Upper lobe of right lung (tissue), 1 donor: Measurements from ENCODE around the gene CTNNA1. TPM values are rescaled to one million over a fixed set of nuclear protein-coding genes. Genes with fewer than 3 reads are reported as not detected.
A peak's percentile ranks its signal among the peaks of the same experiment; 100 is the strongest.

Experiments
- ATAC-seq: fragments of 200-7000 bp; cut with Tn5 transposase; one replicate; pipeline ENCODE4 v1.9.1; 2020; ENCODE audit warnings: mild to moderate bottlenecking, moderate library complexity
- DNase-seq: peaks from one replicate; pipeline ENCODE4 v3.0.0-alpha.2; 2020
- H3K27ac ChIP-seq: fragments of 200-600 bp; one replicate; pipeline ENCODE4 v1.8.0; 2022
- H3K27me3 ChIP-seq: fragments of 200-600 bp; one replicate; pipeline ENCODE4 v1.8.0; 2022; ENCODE audit warnings: mild to moderate bottlenecking
- H3K36me3 ChIP-seq: fragments of 200-600 bp; one replicate; pipeline ENCODE4 v1.8.0; 2022
- H3K4me1 ChIP-seq: fragments of 200-600 bp; one replicate; pipeline ENCODE4 v1.8.0; 2022
- H3K4me3 ChIP-seq: fragments of 200-600 bp; one replicate; pipeline ENCODE4 v1.8.0; 2022; ENCODE audit warnings: mild to moderate bottlenecking
- H3K9me3 ChIP-seq: fragments of 200-600 bp; one replicate; pipeline ENCODE4 v1.8.0; 2022
- CTCF ChIP-seq: fragments of 200-600 bp; IDR thresholded peaks from one replicate; pipeline ENCODE4 v1.8.0; 2022; ENCODE audit warnings: antibody characterized with exemption
- intact Hi-C: fragments of 100-400 bp; cut with DNase I; formaldehyde crosslinking; loops from one replicate; pipeline ENCODE4 v1.11.0; 2022
- total RNA-seq: library from RNA; stranded (reverse); fragmentation: NEBNext Ultra II Directional; extraction: Animal tissue kit (Norgen Biotek cat#: 25700); gene quantifications from one replicate; pipeline ENCODE4 v1.2.1, GENCODE V29; 2021
- donor health status: DM: no; HTN: yes; CAD: no; lungs with severe emphysema.

CTNNA1 gene
- total RNA-seq, 1 donor from 2014 or later, result 362 TPM

DNA sequence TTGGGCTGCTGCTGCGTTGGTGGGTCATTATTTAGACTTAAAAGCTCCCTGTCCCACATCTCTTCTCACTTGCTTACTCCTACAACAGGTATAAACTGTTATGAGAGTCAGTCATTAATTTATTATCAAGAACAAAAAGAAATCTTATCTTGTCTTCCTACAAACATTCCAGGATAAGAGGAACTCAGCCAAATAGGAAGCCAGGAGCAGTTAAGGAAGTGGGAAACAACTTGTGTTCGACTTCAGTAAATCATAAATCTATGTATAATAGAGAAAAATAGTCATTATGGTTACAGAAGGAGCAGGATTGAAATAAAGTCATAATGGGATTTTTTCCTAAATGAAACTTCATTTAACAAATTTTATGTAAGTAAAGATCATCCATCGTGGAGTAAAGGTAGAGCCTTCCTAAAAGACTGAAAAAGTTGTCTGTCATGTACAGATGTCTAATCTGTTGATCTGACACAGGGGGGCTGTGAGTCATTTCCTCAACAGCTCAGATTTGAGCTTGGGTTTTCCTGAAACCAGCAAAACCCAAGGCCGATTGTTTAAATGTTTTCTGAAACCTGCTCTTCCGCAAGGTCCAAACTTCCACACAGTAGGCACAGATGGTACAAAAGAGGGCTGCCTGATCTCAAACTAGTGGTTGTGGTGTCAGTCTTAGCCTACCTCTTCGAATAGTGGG, 147.2 kb downstream of the CTNNA1 start:
- TF ChIP-seq CTCF, result no peak
- Histone ChIP-seq H3K27ac (no peak overlapping the region), H3K4me1 (peaks cover 3% of the 10 kb centered on the region), H3K27me3 (no peaks in the 10 kb centered on the region), H3K4me3 (no peak overlapping the region), H3K9me3 (no peaks in the 10 kb centered on the region), H3K36me3 (peaks cover 20% of the 10 kb centered on the region)
- intact Hi-C loops, result no loop called here
- ATAC-seq (no peak), DNase-seq (no peak)

DNA sequence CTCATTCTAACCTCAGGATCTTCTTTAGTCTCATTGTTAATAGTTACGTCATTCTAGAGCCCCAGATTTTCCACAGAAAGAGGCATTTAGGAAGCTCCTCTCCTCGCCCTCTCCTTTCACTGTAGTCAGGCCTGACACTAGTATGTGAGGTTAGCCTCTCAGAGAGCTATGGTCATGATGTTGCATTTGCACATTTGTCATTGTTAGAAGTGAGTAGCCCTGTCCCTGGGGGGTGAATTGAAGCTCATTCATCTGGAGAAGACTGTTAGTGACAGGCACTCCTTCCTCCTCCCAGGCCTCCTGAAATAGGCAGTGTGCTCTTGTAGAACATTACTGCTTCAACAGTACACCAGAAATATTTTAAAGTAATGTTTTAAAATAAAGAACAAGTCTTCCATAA, 148.5 kb downstream of the CTNNA1 start:
- Histone ChIP-seq H3K27me3 (no peaks in the 10 kb centered on the region), H3K36me3 (peaks cover 28% of the 10 kb centered on the region), H3K4me1 (peaks cover 3% of the 10 kb centered on the region), H3K27ac (no peak overlapping the region), H3K4me3 (no peak overlapping the region), H3K9me3 (no peaks in the 10 kb centered on the region)
- intact Hi-C loops, result no loop called here
- no peak for ATAC-seq
- TF ChIP-seq CTCF, result no peak
- no peak for DNase-seq

DNA sequence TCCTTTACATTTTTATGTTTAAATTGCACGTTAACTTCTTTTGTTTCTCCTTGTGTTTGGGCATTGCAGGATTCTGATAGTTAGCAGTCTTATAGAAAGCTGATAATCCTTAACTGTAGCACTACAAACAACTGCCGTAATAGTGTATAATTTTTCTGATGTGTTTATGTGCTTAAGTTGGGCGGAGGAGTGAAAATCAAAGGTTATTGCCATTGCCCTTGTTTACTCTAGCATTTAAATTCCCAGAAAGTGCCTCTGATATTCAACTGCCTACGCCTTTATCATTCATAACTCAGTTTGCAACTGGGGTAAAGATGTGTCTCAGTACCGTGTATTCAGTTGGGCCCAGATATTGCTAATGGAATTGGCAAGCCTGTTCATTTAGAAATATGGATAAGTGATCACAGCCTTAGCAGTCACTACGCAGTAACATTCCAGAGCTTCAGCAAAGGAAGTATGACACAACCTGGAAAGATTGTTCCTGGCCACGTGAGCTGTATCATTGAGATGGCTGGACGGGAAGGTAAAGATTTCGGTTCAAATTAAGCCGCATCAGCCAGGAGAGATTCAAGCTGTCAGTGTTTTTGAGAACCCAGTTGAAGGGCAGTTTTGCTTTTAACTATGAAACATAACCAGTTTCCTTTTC, 150.0 kb downstream of the CTNNA1 start:
- TF ChIP-seq CTCF, result no peak
- ATAC-seq, result no peak
- H3K36me3 ChIP-seq, result peaks cover 31% of the 10 kb centered on the region

DNA sequence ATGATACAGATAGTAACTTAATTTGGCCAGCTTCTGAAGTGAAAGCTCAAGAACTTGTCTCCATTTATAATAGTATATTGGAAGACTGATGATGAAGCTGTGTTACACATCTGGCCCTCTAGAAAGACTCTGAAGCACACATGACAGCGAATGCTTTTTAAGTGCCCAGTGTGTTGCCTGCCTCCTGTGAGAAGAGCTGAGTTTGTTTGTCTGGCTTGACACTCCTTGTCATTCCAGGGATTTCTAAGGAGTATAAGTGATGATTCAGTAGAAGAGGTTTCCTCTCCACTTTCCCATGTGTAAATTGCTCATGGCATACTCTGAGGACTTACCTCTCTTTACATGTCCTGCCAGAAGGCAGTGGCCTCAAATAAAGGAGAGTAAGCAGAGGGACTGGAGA, 152.3 kb downstream of the CTNNA1 start:
- ATAC-seq (peak; percentile 78), DNase-seq (no peak)
- intact Hi-C loops, result no loop called here
- TF ChIP-seq CTCF, result no peak
- Histone ChIP-seq H3K27ac (no peak overlapping the region), H3K36me3 (peaks cover 38% of the 10 kb centered on the region), H3K27me3 (no peaks in the 10 kb centered on the region), H3K9me3 (no peaks in the 10 kb centered on the region), H3K4me1 (peaks cover 3% of the 10 kb centered on the region), H3K4me3 (no peak overlapping the region)

More for the DNA sequence above, 150.0 kb downstream of the CTNNA1 start:
- DNase-seq, result no peak
- H3K4me3 ChIP-seq, result no peak overlapping the region
- H3K27me3 ChIP-seq, result no peaks in the 10 kb centered on the region
- H3K4me1 ChIP-seq, result peaks cover 3% of the 10 kb centered on the region
- intact Hi-C loops, result no loop called here
- peak overlapping the region; percentile 44 for H3K27ac ChIP-seq
- no peaks in the 10 kb centered on the region for H3K9me3 ChIP-seq

DNA sequence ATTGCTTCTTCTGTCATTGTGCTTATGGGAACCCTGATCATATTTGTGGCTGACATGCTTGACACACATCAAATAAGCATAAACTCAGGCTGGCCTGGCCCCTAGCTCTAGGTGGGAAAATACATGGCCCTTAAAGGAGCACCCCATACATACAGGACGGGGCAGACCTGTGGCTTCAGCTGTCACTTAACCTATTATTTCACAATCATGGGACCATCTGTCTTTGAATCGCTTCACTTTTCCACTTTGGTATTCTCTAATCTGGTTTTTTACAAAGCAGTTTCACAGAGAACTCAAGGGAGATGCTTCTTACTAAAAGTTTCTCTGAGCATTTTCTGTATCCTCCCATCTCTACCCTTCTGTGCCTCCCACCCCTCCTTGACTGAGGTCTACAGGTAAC, 156.5 kb downstream of the CTNNA1 start:
- no peaks in the 10 kb centered on the region for H3K27me3 ChIP-seq
- peaks cover 28% of the 10 kb centered on the region for H3K36me3 ChIP-seq
- intact Hi-C loops, result no loop called here
- H3K4me3 ChIP-seq, result no peak overlapping the region
- H3K4me1 ChIP-seq, result no peaks in the 10 kb centered on the region
- H3K9me3 ChIP-seq, result no peaks in the 10 kb centered on the region
- DNase-seq, result no peak
- ATAC-seq, result no peak
- TF ChIP-seq CTCF, result no peak
- H3K27ac ChIP-seq, result no peak overlapping the region
